ENCODE results near the gene FLRT1. TPM values are rescaled to one million over a fixed set of nuclear protein-coding genes. Genes with fewer than 3 reads are reported as not detected.
A peak's percentile ranks its signal among the peaks of the same experiment; 100 is the strongest.
"Not testable (repeated sequence)": the region's sequence is repeated elsewhere in the genome, so short reads cannot be mapped to it uniquely, and the experiment has no call there.

The FLRT1 gene
- total RNA-seq, 2 donors from 2014 or later: 1.3 to 1.6 TPM

GRCh38 chr11:64037027-64037634 lies 1.4 kb downstream of the FLRT1 start:
- peak in 1 of 2 donors; percentile 3 for ATAC-seq
- intact Hi-C loops (cut with DNase I): loop anchor here in 1 of 2 donors (5.0 kb wide), 1 partner anchor 110 kb away; no protein-coding TSS in a partner anchor

GRCh38 chr11:64038500-64038899 lies 2.8 kb downstream of the FLRT1 start:
- DNase-seq (no peak), ATAC-seq (no peak)
- intact Hi-C loops (cut with DNase I): loop anchor here in 1 of 2 donors (5.0 kb wide), 1 partner anchor 109 kb away; no protein-coding TSS in a partner anchor

More at GRCh38 chr11:64037027-64037634, 1.4 kb downstream of the FLRT1 start:
- DNase-seq: no peak

- ATAC-seq (no peak), DNase-seq (no peak)
- intact Hi-C loops (cut with DNase I): loop anchor here in 1 of 2 donors (5.0 kb wide), 1 partner anchor 108 kb away; no protein-coding TSS in a partner anchor
These were observed 3.4 kb downstream of the FLRT1 start for GRCh38 chr11:64039012-64039665.

- intact Hi-C loops (cut with DNase I): no loop called here
- peak in 1 of 2 donors; percentile 25 for ATAC-seq
These were observed 5.1 kb downstream of the FLRT1 start for GRCh38 chr11:64040684-64041322.

GRCh38 chr11:64041846-64042245 lies 6.1 kb downstream of the FLRT1 start:
- DNase-seq (no peak), ATAC-seq (no peak)
- intact Hi-C loops (cut with DNase I): no loop called here

More at GRCh38 chr11:64040684-64041322, 5.1 kb downstream of the FLRT1 start:
- DNase-seq: no peak

GRCh38 chr11:64042301-64042700 lies 6.6 kb downstream of the FLRT1 start:
- no peak for ATAC-seq
- intact Hi-C loops (cut with DNase I): no loop called here
- DNase-seq: no peak

- no peak for DNase-seq
- intact Hi-C loops (cut with DNase I): no loop called here
These were observed 7.8 kb downstream of the FLRT1 start for GRCh38 chr11:64043545-64043944.

GRCh38 chr11:64044730-64045393 lies 9.1 kb downstream of the FLRT1 start:
- ATAC-seq (no peak), DNase-seq (no peak)
- intact Hi-C loops (cut with DNase I): no loop called here

More at GRCh38 chr11:64043545-64043944, 7.8 kb downstream of the FLRT1 start:
- no peak for ATAC-seq

GRCh38 chr11:64045700-64046099 lies 10.0 kb downstream of the FLRT1 start:
- intact Hi-C loops (cut with DNase I): no loop called here
- ATAC-seq (no peak), DNase-seq (no peak)

GRCh38 chr11:64047373-64047772 lies 11.6 kb downstream of the FLRT1 start:
- ATAC-seq; intact Hi-C loops (cut with DNase I); DNase-seq: not testable (repeated sequence)

GRCh38 chr11:64048042-64048854 lies 12.5 kb downstream of the FLRT1 start:
- peak; percentile 57 to 61 for ATAC-seq
- DNase-seq: no peak
- intact Hi-C loops (cut with DNase I): no loop called here

- DNase-seq (no peak), ATAC-seq (no peak)
- intact Hi-C loops (cut with DNase I): no loop called here
These were observed 13.8 kb downstream of the FLRT1 start for GRCh38 chr11:64049509-64049908.

GRCh38 chr11:64051297-64051696 lies 15.6 kb downstream of the FLRT1 start:
- DNase-seq (no peak), ATAC-seq (no peak)
- intact Hi-C loops (cut with DNase I): no loop called here

GRCh38 chr11:64052436-64052835 lies 16.7 kb downstream of the FLRT1 start:
- no peak for ATAC-seq
- DNase-seq: no peak
- intact Hi-C loops (cut with DNase I): no loop called here

- intact Hi-C loops (cut with DNase I): no loop called here
- DNase-seq (no peak), ATAC-seq (no peak)
These were observed 17.3 kb downstream of the FLRT1 start for GRCh38 chr11:64052938-64053622.

- DNase-seq (no peak), ATAC-seq (no peak)
- intact Hi-C loops (cut with DNase I): no loop called here
These were observed 18.0 kb downstream of the FLRT1 start for GRCh38 chr11:64053699-64054098.

- peak; percentile 76 for DNase-seq
- ATAC-seq: peak; percentile 68 to 78
These were observed 19.3 kb downstream of the FLRT1 start for GRCh38 chr11:64055077-64055476.

GRCh38 chr11:64056213-64056785 lies 20.6 kb downstream of the FLRT1 start:
- intact Hi-C loops (cut with DNase I): no loop called here
- ATAC-seq (no peak), DNase-seq (no peak)

More at GRCh38 chr11:64055077-64055476, 19.3 kb downstream of the FLRT1 start:
- intact Hi-C loops (cut with DNase I): no loop called here

Measured in left cardiac atrium (tissue), 4 donors.